ENCODE results near the gene ANKRD11. TPM values are rescaled to one million over a fixed set of nuclear protein-coding genes. Genes with fewer than 3 reads are reported as not detected.

ANKRD11 gene
- total RNA-seq, 1 experiment from 2014 or later, result 297 TPM

DNA sequence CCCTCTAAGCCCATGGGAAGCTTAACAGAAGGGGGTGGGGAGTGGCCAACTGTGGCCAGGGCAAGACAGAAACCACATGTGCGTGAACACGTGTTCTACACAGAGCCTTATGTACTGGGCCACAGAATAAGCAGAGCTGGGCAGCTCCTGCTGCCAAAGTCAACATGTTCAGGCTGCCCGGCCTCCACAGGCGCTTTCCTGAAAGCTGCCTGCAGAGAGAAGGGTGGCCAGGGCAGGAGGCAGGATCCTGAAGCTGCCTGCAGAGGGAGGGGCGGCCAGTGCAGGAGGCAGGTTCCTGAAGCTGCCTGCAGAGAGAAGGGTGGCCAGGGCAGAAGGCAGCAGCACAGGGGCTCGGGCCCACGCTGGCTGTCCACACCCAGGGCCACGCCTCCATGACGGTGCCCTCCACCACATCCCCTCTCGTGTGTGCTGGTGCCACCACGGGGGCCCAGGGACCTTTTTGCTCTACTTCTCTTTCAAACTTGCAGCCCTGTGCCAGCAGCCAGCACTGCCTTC lies 79.5 kb downstream of the ANKRD11 start:
- H3K36me3 ChIP-seq (ENCODE audit: control insufficient read depth, insufficient read depth, low read length), result no peaks in the 10 kb centered on the region
- Mint-ChIP-seq H3K27ac (ENCODE audit: unreplicated experiment) (no peak overlapping the region), H3K27me3 (ENCODE audit: insufficient read depth, unreplicated experiment) (no peaks in the 10 kb centered on the region), H3K4me3 (ENCODE audit: unreplicated experiment) (peak overlapping the region; percentile 28), H3K36me3 (ENCODE audit: insufficient read depth, unreplicated experiment) (peaks cover 80% of the 10 kb centered on the region), H3K9me3 (ENCODE audit: unreplicated experiment) (no peaks in the 10 kb centered on the region), H3K4me1 (ENCODE audit: low read depth, unreplicated experiment) (peaks cover 60% of the 10 kb centered on the region)
- intact Hi-C loops (cut with micrococcal nuclease; ENCODE audit: unreplicated experiment), result no loop called here
- DNase-seq, result no peak
- POLR2A ChIA-PET, result no interaction called here
- H3K4me1 ChIP-seq, result peaks cover 64% of the 10 kb centered on the region
- TF ChIP-seq, protein P1, sequence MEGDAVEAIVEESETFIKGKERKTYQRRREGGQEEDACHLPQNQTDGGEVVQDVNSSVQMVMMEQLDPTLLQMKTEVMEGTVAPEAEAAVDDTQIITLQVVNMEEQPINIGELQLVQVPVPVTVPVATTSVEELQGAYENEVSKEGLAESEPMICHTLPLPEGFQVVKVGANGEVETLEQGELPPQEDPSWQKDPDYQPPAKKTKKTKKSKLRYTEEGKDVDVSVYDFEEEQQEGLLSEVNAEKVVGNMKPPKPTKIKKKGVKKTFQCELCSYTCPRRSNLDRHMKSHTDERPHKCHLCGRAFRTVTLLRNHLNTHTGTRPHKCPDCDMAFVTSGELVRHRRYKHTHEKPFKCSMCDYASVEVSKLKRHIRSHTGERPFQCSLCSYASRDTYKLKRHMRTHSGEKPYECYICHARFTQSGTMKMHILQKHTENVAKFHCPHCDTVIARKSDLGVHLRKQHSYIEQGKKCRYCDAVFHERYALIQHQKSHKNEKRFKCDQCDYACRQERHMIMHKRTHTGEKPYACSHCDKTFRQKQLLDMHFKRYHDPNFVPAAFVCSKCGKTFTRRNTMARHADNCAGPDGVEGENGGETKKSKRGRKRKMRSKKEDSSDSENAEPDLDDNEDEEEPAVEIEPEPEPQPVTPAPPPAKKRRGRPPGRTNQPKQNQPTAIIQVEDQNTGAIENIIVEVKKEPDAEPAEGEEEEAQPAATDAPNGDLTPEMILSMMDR (IDR thresholded peaks at IDR 0.05; ENCODE audit: insufficient read depth in 1 of 2, low read depth in 1 of 2, low read length in 1 of 2, severe bottlenecking in 1 of 2, unreplicated experiment in 1 of 2), result peak in 1 of 2 experiments; percentile 29
- CTCF ChIA-PET, result no interaction called here
- no TSS peak for BruUV-seq (replicated peaks)
- no peaks in the 10 kb centered on the region for H3K27me3 ChIP-seq (replicated peaks; ENCODE audit: control insufficient read depth, insufficient read depth, low read length)
- H3K4me3 ChIP-seq (ENCODE audit: low read depth, low read length), result no peak overlapping the region
- H3K9me3 ChIP-seq, result no peaks in the 10 kb centered on the region

DNA sequence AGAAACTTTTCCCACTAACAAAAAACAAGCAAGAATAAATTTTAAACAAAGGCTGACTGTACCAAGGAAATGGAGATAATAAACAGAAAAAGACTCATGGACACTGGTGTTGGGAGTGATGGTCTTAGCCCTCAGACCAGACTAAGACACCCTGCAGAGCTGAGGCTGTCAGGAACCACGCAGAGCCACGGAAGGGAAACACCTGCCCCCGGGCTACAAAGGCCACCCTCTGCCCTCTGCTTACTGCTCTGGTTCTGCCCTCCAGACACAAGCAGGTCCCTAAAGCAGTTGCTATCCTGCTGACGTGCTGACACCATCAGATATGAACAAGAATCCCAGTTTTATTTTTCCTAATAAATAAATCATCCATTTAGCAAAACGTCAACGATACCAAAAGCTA lies 80.0 kb downstream of the ANKRD11 start:
- POLR2A ChIA-PET, result no interaction called here

DNA sequence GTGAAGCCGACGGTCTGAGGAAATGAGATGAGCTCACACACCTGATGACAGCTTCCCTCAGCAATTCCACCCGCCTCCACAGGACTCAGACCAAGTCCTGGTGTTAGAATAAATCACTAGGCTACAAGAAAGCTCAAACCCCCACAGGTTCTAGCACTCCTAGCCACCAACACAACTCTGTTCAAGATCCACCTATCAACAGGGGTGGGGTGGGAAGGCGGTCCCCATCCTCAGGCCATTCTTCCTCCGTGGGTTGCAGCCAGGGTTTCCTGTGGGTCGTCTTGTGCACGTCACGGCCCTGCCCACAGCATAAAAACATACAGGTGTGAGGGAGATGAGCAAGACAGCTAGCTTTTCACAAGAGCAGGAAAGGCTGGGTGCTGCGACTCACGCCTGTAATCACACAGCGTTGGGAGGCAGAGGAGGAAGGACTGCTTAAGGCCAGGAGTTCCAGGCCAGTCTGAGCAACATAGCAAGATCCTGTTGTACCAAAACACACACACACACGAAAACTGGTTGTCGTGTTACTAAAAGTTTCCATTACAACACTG lies 81.1 kb downstream of the ANKRD11 start:
- intact Hi-C loops (cut with micrococcal nuclease; ENCODE audit: unreplicated experiment), result loop anchor here (5.0 to 10.0 kb wide), 2 partner anchors 68 to 96 kb away; partner anchors contain the start of gene SPG7
- POLR2A ChIA-PET, result no interaction called here

More for the DNA sequence above, 80.0 kb downstream of the ANKRD11 start:
- no peaks in the 10 kb centered on the region for H3K9me3 ChIP-seq
- Mint-ChIP-seq H3K36me3 (ENCODE audit: insufficient read depth, unreplicated experiment) (peaks cover 80% of the 10 kb centered on the region), H3K4me3 (ENCODE audit: unreplicated experiment) (no peak overlapping the region), H3K9me3 (ENCODE audit: unreplicated experiment) (no peaks in the 10 kb centered on the region), H3K27ac (ENCODE audit: unreplicated experiment) (no peak overlapping the region), H3K27me3 (ENCODE audit: insufficient read depth, unreplicated experiment) (no peaks in the 10 kb centered on the region), H3K4me1 (ENCODE audit: low read depth, unreplicated experiment) (peaks cover 66% of the 10 kb centered on the region)
- CTCF ChIA-PET, result no interaction called here
- no peaks in the 10 kb centered on the region for H3K27me3 ChIP-seq (replicated peaks; ENCODE audit: control insufficient read depth, insufficient read depth, low read length)
- no TSS peak for BruUV-seq (replicated peaks)
- no peak for DNase-seq
- intact Hi-C loops (cut with micrococcal nuclease; ENCODE audit: unreplicated experiment), result no loop called here
- H3K36me3 ChIP-seq (ENCODE audit: control insufficient read depth, insufficient read depth, low read length), result no peaks in the 10 kb centered on the region
- peaks cover 69% of the 10 kb centered on the region for H3K4me1 ChIP-seq
- H3K4me3 ChIP-seq (ENCODE audit: low read depth, low read length), result no peak overlapping the region
- TF ChIP-seq, protein P1 (IDR thresholded peaks at IDR 0.05; ENCODE audit: insufficient read depth in 1 of 2, low read depth in 1 of 2, low read length in 1 of 2, severe bottlenecking in 1 of 2, unreplicated experiment in 1 of 2), result no peak

More for the DNA sequence above, 81.1 kb downstream of the ANKRD11 start:
- no peaks in the 10 kb centered on the region for H3K36me3 ChIP-seq (ENCODE audit: control insufficient read depth, insufficient read depth, low read length)
- Mint-ChIP-seq H3K27ac (ENCODE audit: unreplicated experiment) (peak overlapping the region; percentile 81), H3K9me3 (ENCODE audit: unreplicated experiment) (no peaks in the 10 kb centered on the region), H3K4me1 (ENCODE audit: low read depth, unreplicated experiment) (peaks cover 66% of the 10 kb centered on the region), H3K4me3 (ENCODE audit: unreplicated experiment) (peak overlapping the region; percentile 14), H3K27me3 (ENCODE audit: insufficient read depth, unreplicated experiment) (no peaks in the 10 kb centered on the region), H3K36me3 (ENCODE audit: insufficient read depth, unreplicated experiment) (peaks cover 80% of the 10 kb centered on the region)
- H3K4me3 ChIP-seq (ENCODE audit: low read depth, low read length), result no peak overlapping the region
- no TSS peak for BruUV-seq (replicated peaks)
- H3K27me3 ChIP-seq (replicated peaks; ENCODE audit: control insufficient read depth, insufficient read depth, low read length), result no peaks in the 10 kb centered on the region
- DNase-seq, result no peak
- CTCF ChIA-PET, result no interaction called here
- no peaks in the 10 kb centered on the region for H3K9me3 ChIP-seq
- H3K4me1 ChIP-seq, result peaks cover 79% of the 10 kb centered on the region
- TF ChIP-seq, protein P1 (IDR thresholded peaks at IDR 0.05; ENCODE audit: insufficient read depth in 1 of 2, low read depth in 1 of 2, low read length in 1 of 2, severe bottlenecking in 1 of 2, unreplicated experiment in 1 of 2), result no peak

Measured in Caco-2 (cell line).